A673 (cell line): ENCODE measurements around the gene PPP1R3F. TPM values are rescaled to one million over a fixed set of nuclear protein-coding genes. Genes with fewer than 3 reads are reported as not detected.

Experiments
- BruUV-seq: library from RNA; stranded (reverse); fragments of 400-500 nt; replicated peaks from 2 replicates; lab custom pipeline; 2021; lab: Mats Ljungman, UMichigan
- CTCF ChIA-PET: fragments of 300-600 bp; sonication (Branson Sonifier 250); formaldehyde crosslinking; loops from one replicate; lab custom pipeline; 2022; ENCODE audit warnings: antibody characterized with exemption; lab: Charles Lee
- POLR2A ChIA-PET: fragments of 300-600 bp; sonication (Branson Sonifier 250); formaldehyde crosslinking; loops from one replicate; lab custom pipeline; 2022; ENCODE audit warnings: antibody characterized with exemption; ENCODE audit not compliant: low non-redundant PET; lab: Charles Lee
- DNase-seq: peaks from one replicate; pipeline ENCODE4 v3.0.0-alpha.2; 2015; ENCODE audit warnings: low spot score
- H3K27ac ChIP-seq: fragments of 200-600 bp; sonication (generic); 2 replicates; pipeline ENCODE4 v1.5.1; 2016; ENCODE audit warnings: mixed run types, low read depth, mild to moderate bottlenecking, mixed read lengths, antibody characterized with exemption, low read length; ENCODE audit not compliant: poor library complexity, severe bottlenecking
- H3K27me3 ChIP-seq: fragments of 200-600 bp; sonication (generic); replicated peaks from 2 replicates; pipeline ENCODE4 v1.6.1; 2017; ENCODE audit warnings: mixed run types, low read depth, mild to moderate bottlenecking, mixed read lengths, antibody characterized with exemption, low read length; ENCODE audit not compliant: insufficient read depth, poor library complexity
- H3K36me3 ChIP-seq: fragments of 200-600 bp; sonication (generic); 2 replicates; pipeline ENCODE4 v1.6.1; 2016; ENCODE audit warnings: mixed run types, mild to moderate bottlenecking, mixed read lengths, antibody characterized with exemption, low read length; ENCODE audit not compliant: insufficient read depth, poor library complexity, severe bottlenecking
- H3K4me1 ChIP-seq: fragments of 200-600 bp; sonication (generic); 2 replicates; pipeline ENCODE4 v1.6.1; 2017; ENCODE audit warnings: mixed run types, mild to moderate bottlenecking, mixed read lengths, antibody characterized with exemption, low read length; ENCODE audit not compliant: insufficient read depth, poor library complexity, severe bottlenecking
- H3K4me3 ChIP-seq: fragments of 200-600 bp; sonication (generic); 2 replicates; pipeline ENCODE4 v1.5.1; 2016; ENCODE audit warnings: low read depth, mixed run types, mild to moderate bottlenecking, mixed read lengths, low read length; ENCODE audit not compliant: poor library complexity, severe bottlenecking
- H3K9me3 ChIP-seq: fragments of 200-600 bp; sonication (generic); 2 replicates; pipeline ENCODE4 v1.6.1; 2016; ENCODE audit warnings: mixed run types, low read depth, mild to moderate bottlenecking, mixed read lengths, antibody characterized with exemption, low read length; ENCODE audit not compliant: poor library complexity, severe bottlenecking
- CTCF ChIP-seq: fragments of 300-800, 200-600 bp; sonication (generic); conservative IDR thresholded peaks from 2 replicates; pipeline ENCODE4 v1.5.1; 2017; ENCODE audit warnings: low read depth, mild to moderate bottlenecking, antibody characterized with exemption, low read length, moderate library complexity, mixed read lengths
- EZH2 ChIP-seq: fragments of 200-600 bp; sonication (generic); IDR thresholded peaks from 2 replicates; pipeline ENCODE4 v1.6.1; 2017; ENCODE audit warnings: borderline replicate concordance, low read depth, mild to moderate bottlenecking, mixed read lengths, antibody characterized with exemption, low read length; ENCODE audit not compliant: poor library complexity, severe bottlenecking
- intact Hi-C: fragments of 100-400 bp; cut with micrococcal nuclease; formaldehyde crosslinking; loops from one replicate; pipeline ENCODE4 v1.10.0; 2022; ENCODE audit not compliant: unreplicated experiment
- total RNA-seq: library from RNA; stranded (reverse); gene quantifications from 2 replicates; pipeline ENCODE4 v1.2.3, GENCODE V29; 2021

PPP1R3F gene
- total RNA-seq, 1 experiment from 2014 or later, result 12.3 TPM

DNA sequence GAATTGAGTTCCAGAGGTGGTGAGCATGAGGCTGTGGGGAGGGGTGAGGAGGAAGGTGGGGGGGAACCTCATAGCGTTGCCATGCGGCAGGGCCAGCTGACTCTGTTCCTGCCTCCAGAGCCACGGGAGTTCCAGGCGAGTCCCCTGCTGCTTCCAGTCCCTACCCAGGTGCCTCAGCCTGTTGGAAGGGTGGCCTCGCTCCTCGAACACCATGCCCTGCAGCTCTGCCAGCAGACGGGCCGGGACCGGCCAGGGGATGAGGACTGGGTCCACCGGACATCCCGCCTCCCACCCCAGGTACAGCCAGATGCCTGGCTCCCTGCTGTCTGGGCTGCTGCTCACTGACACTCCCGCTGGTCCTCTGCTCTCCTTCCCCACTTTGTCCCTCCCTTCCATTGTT is 26.4 kb upstream of the PPP1R3F start:
- POLR2A ChIA-PET, result no interaction called here
- CTCF ChIA-PET, result no interaction called here

DNA sequence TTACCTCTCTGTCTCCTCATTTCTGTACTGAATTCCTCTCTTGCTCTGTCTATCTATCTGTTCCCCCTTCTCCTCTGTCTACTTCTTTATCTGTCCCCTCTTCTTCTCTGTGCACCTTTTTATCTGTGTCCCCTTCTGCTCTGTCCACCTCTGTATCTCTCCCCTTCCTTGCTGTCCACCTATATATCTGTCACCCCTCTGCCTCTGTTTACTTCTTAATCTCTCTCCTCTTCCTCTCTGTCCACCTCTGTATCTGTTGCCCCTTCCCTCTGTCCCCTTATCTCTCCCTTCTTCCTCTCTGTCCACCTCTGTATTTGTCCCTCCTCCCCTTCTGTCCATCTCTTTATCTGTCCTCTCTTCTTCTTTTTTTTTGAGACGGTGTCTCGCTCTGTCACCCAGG is 25.4 kb upstream of the PPP1R3F start:
- no peak for DNase-seq
- Histone ChIP-seq H3K36me3 (no peaks in the 10 kb centered on the region), H3K27ac (no peak overlapping the region), H3K4me1 (no peaks in the 10 kb centered on the region), H3K4me3 (no peak overlapping the region), H3K9me3 (no peaks in the 10 kb centered on the region), H3K27me3 (no peaks in the 10 kb centered on the region)
- ChIA-PET CTCF (no interaction called here), POLR2A (no interaction called here)
- intact Hi-C loops, result no loop called here
- BruUV-seq, result no TSS peak
- TF ChIP-seq CTCF (no peak), EZH2 (no peak)

More for the DNA sequence above, 26.4 kb upstream of the PPP1R3F start:
- no peak overlapping the region for H3K27ac ChIP-seq
- intact Hi-C loops, result no loop called here
- H3K4me1 ChIP-seq, result no peaks in the 10 kb centered on the region
- no TSS peak for BruUV-seq
- no peaks in the 10 kb centered on the region for H3K27me3 ChIP-seq
- no peak for DNase-seq
- H3K36me3 ChIP-seq, result no peaks in the 10 kb centered on the region
- no peaks in the 10 kb centered on the region for H3K9me3 ChIP-seq
- H3K4me3 ChIP-seq, result no peak overlapping the region
- no peak for TF ChIP-seq EZH2
- no peak for TF ChIP-seq CTCF

GRCh38 chrX:49246541-49246940 is 23.1 kb upstream of the PPP1R3F start:
- BruUV-seq, result no TSS peak
- ChIA-PET CTCF (no interaction called here), POLR2A (no interaction called here)
- Histone ChIP-seq H3K9me3 (no peaks in the 10 kb centered on the region), H3K4me1 (no peaks in the 10 kb centered on the region), H3K36me3 (no peaks in the 10 kb centered on the region), H3K27ac (no peak overlapping the region), H3K4me3 (no peak overlapping the region), H3K27me3 (no peaks in the 10 kb centered on the region)
- no peak for TF ChIP-seq CTCF
- intact Hi-C loops, result no loop called here
- no peak for DNase-seq
